AG20443 (cell line): ENCODE data around the gene TMOD1.
"Not testable (repeated sequence)": the region's sequence is repeated elsewhere in the genome, so short reads cannot be mapped to it uniquely, and the experiment has no call there.

Experiments used
- DNase-seq: peaks from one replicate; pipeline ENCODE4 v3.0.0; 2012; ENCODE audit warnings: low spot score, mixed read lengths

TMOD1 gene

GRCh38 chr9:97565262-97565661 is 63.8 kb downstream of the TMOD1 start:
- no peak for DNase-seq

GRCh38 chr9:97567182-97567893 is 65.9 kb downstream of the TMOD1 start:
- DNase-seq: no peak

- DNase-seq: no peak
Observed at GRCh38 chr9:97567894-97568202, 66.4 kb downstream of the TMOD1 start.

- DNase-seq: no peak
Observed at GRCh38 chr9:97568461-97569275, 67.2 kb downstream of the TMOD1 start.

- DNase-seq: no peak
Observed at GRCh38 chr9:97570899-97571298, 69.4 kb downstream of the TMOD1 start.

GRCh38 chr9:97571664-97572063 is 70.2 kb downstream of the TMOD1 start:
- no peak for DNase-seq

- DNase-seq: no peak
Observed at GRCh38 chr9:97572196-97572891, 70.9 kb downstream of the TMOD1 start.

- DNase-seq: no peak
Observed at GRCh38 chr9:97572892-97573365, 71.5 kb downstream of the TMOD1 start.

GRCh38 chr9:97573482-97574073 is 72.1 kb downstream of the TMOD1 start:
- no peak for DNase-seq

GRCh38 chr9:97574101-97574571 is 72.7 kb downstream of the TMOD1 start:
- DNase-seq: not testable (repeated sequence)

GRCh38 chr9:97574921-97575672 is 73.6 kb downstream of the TMOD1 start:
- DNase-seq: not testable (repeated sequence)

GRCh38 chr9:97575673-97576200 is 74.3 kb downstream of the TMOD1 start:
- DNase-seq: no peak

GRCh38 chr9:97577051-97577450 is 75.6 kb downstream of the TMOD1 start:
- DNase-seq: no peak

- DNase-seq: no peak
Observed at GRCh38 chr9:97578846-97579245, 77.4 kb downstream of the TMOD1 start.

- DNase-seq: no peak
Observed at GRCh38 chr9:97579914-97580313, 78.4 kb downstream of the TMOD1 start.

- not testable (repeated sequence) for DNase-seq
Observed at GRCh38 chr9:97581590-97581989, 80.1 kb downstream of the TMOD1 start.

- DNase-seq: not testable (repeated sequence)
Observed at GRCh38 chr9:97584778-97585177, 83.3 kb downstream of the TMOD1 start.

GRCh38 chr9:97586909-97587308 is 85.4 kb downstream of the TMOD1 start:
- not testable (repeated sequence) for DNase-seq

GRCh38 chr9:97591535-97591934 is 90.1 kb downstream of the TMOD1 start:
- DNase-seq: no peak

GRCh38 chr9:97592126-97592525 is 90.7 kb downstream of the TMOD1 start:
- no peak for DNase-seq

- no peak for DNase-seq
Observed at GRCh38 chr9:97593960-97594359, 92.5 kb downstream of the TMOD1 start.
